Epithelial cell of prostate (primary cell): ENCODE measurements around the gene ST6GAL1.
"Not testable (repeated sequence)": the region's sequence is repeated elsewhere in the genome, so short reads cannot be mapped to it uniquely, and the experiment has no call there.

ENCODE experiments used
- DNase-seq: peaks from one replicate; pipeline ENCODE4 v3.0.0-alpha.2; 2011; ENCODE audit warnings: low read depth, low spot score
- H3K27ac ChIP-seq: fragments of 450-650 bp; 2 replicates; pipeline ENCODE4 v1.5.1; 2017; ENCODE audit warnings: mild to moderate bottlenecking

Gene ST6GAL1

DNA sequence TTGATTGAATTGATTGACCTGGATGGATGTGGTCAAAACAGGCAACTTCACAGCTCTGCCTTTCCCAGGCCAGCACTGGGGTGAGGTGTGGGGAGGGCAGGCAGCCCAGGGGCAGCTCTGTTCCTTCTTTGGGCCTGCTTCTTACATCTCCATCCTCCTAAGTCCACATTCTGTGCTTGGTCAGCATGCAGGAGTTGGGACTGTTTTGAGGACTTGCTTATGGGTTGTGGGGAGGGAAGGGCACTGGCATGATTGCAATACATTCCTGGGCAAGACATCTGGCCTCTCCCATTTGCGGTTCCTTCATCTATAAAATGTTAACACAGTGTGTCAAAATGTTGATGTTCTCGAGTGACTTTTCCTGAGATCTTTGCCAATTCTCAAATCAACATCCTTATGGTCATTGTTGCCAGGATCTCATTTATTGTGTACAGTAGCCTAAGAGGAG, 84.1 kb downstream of the ST6GAL1 start:
- no peak overlapping the region for H3K27ac ChIP-seq
- no peak for DNase-seq

DNA sequence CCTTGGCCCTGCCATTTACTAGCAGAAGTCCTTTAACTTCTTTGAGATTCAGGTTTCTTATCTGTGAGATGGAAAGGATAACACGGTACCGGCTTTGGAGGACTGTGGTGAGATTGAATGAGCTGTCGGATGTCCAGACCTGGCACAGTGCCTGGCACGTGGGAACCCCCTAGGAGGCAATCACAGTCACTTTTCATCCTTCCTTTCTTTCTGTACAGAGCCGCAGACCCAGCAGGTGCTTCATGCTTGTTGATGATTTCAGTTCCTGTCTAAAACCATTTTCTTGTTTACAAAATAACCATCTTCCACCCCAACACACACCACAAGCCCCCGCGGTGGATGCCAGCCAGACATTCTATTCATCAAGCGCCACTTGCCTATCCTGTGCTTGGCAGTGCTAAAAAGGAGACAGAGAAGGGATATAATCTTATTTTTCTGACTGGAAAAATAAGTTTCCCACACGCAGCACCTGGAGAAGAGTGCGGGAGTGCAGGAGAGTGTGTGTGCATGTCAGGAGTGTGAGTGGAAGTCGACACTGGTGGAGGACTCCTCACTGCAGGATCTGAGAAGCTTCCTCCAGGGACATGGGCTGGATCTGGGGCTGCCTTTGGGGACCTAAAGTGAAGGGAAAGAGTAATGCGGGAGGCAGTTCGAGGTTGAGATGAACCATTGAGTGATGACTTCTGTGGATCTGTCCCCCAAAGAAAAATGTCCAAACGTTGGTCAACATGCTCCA, 85.7 kb downstream of the ST6GAL1 start:
- no peak for DNase-seq
- no peak overlapping the region for H3K27ac ChIP-seq

DNA sequence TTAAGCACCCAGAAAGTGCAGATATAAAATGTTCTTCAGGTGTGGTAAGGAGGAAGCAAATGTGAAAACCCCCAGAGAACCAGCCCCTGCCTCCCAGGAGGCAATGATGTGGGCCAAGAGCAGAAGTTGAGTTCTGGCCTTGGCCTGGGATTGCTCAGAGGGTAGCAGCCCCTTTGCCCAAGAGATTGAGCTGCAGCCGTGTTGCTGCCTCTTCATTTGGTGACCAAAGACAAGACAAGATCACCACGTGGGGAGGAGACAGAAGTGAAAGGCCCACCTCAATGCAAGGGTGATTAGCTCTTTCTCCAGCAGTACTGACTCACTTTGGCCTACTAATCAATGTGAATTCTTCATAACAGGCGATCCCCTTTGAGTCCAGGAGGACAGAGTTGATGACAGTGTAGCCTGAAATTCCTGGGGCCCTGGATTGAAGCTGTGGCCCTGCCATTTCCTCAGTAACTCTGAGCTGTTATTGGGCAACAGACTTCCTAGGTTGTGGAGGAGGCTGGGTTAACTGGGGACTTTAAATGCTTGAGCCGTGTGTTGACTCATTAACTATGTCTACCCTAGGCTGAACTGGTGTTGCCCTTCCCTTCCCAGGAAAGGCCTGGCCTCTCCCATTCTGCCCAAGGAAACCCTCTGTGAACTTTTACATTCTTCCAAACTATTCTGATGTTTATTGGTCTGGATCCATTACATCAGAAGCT, 86.5 kb downstream of the ST6GAL1 start:
- peak; percentile 14 for DNase-seq
- H3K27ac ChIP-seq: peak overlapping the region; percentile 23

DNA sequence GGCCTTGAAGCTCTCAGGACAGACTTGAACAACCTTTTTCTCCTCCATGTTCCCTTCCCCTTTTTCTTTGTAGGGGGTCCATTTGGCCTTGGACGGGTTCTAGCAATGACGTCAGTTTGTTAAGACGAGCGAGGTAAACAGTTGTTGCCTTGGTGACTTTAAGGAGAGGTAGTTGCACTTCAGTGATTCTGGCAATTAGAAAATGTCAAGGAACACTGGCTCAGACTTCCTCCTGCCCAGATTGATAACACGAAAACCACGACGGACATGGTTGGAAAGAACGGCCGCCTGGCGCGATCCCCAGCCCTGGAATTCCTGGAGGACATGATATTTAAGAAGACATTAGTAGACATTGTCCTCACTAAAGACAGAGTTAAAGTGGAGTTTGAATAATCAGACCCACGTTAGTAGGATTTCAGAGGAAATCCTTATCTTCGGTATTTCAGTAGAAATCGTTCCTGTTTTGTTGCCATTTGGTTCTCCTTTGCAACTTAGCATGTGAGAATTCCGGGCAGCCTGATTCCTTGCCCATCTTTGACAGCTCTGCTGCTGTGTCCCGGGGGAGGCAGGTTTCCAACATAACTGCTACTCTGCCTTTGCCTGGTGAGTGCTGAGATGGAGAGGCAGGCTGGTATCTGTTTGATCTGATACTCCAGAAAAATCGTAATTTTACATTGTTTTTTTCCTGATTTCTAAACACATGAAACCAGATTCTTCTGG, 87.3 kb downstream of the ST6GAL1 start:
- DNase-seq: no peak
- peak overlapping the region; percentile 23 for H3K27ac ChIP-seq

DNA sequence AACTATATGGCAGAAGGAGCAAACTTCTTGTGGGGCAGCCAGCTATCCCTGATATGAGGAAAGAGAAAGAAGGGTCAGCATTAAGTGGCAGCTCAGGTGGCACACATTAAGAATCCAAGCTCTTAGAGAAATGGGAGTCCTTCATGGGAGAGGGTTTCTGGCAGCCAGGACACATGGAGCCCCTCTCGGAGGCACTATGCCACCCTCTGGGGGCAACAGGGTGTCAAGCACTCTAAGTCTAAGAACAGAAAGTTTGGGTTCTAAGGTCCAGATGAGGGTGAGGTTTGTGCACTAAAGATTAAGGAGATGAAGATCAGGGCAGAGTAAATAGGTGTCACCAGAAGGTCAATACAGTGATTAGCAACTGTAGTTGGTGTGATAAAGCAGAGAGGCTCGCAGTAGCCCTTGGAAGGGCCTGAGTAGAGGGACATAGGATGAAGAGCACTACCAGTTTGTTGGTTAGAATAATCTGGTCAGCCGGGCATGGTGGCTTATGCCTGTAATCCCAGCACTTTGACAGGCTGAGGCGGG, 89.3 kb downstream of the ST6GAL1 start:
- H3K27ac ChIP-seq: no peak overlapping the region
- DNase-seq: no peak

DNA sequence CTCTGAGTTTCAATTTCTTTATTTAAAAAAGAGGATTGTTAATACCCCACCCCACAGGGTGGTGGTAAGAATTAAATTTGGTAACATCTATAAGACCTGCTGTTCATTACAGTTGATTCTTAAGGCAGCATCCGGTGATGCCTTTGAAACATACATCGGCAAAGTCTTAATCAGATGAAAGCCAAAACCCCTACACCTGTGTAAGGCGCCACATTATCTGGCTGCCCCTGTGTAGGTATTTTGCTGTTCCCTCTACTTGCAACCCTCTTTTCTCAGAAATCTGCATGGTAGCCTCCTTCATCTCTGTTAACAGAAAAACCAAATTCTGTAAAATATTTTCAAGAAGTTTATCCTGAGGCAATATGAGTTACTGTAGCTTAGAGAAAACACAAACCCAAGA, 90.0 kb downstream of the ST6GAL1 start:
- no peak overlapping the region for H3K27ac ChIP-seq
- no peak for DNase-seq

DNA sequence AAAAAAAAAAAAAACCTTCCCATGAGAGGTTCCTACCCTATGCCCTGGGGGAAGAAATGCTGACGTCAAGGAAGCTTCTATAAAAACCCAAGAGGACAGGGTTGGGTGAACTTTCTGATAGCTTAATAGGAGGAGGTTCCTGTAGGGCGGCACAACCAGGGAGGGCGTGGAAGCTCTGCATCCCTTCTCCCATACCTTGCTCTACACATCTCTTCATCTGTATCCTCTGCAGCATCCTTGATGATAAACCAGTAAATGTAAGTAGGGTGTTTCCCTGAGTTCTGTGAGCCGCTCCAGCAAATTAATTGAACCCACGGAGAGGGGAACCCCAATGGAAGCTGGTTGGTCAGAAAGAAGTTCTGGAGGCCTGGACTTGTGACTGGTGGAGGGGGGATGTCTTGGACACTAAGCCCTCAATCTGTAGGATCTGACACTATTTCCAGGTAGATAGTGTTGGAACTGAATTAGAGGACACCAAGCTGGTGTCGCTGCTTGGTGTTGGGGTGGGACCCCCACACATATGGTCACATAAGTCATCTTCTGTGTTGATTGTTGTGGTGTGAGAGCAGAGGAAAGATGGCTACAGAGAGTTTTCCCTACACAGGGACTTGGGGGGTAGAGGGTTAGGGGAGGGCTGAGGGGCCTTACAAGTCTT, 91.5 kb downstream of the ST6GAL1 start:
- no peak overlapping the region for H3K27ac ChIP-seq
- peak; percentile 27 for DNase-seq

DNA sequence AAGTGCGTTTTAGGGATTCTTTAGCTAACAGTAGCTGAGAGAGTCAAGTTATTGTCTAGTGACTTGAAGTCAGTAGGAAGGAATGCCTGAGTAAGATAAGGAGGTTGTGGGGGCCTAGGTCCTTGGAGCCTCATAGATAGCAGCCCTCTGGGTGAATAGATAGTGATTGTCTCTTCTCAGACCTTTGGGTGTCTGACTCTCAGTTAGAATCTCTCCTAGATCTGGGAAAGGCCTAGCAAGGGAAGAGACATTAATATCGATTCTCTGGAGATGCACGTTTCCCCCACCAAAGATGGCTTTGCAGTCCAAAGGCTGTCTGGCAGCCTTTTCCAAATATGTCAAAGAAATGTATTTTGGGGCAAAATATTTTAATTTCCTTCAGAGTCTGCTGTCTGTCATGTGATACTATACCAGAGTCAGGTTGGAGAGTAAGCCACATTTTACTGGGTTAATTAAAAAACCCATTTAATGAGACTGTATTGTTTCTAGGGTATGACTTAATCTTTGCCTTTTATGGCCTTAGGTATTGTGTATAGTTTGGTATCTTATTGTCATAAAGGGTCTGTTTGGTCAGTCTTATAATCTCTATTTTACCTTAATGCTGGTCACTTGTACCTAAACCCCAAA, 92.2 kb downstream of the ST6GAL1 start:
- H3K27ac ChIP-seq: no peak overlapping the region
- DNase-seq: no peak

DNA sequence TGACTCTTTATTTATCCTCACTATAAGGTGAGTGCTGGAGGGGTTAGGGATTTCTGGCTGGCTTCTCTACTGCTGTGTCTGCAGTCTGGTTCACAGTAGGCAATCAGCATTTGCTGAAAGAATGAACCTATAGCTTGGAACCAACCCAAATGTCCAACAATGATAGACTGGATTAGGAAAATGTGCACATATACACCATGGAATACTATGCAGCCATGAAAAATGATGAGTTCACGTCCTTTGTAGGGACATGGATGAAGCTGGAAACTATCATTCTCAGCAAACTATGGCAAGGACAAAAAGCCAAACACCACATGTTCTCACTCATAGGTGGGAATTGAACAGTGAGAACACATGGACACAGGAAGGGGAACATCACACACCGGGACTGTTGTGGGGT, 93.0 kb downstream of the ST6GAL1 start:
- not testable (repeated sequence) for H3K27ac ChIP-seq, DNase-seq

DNA sequence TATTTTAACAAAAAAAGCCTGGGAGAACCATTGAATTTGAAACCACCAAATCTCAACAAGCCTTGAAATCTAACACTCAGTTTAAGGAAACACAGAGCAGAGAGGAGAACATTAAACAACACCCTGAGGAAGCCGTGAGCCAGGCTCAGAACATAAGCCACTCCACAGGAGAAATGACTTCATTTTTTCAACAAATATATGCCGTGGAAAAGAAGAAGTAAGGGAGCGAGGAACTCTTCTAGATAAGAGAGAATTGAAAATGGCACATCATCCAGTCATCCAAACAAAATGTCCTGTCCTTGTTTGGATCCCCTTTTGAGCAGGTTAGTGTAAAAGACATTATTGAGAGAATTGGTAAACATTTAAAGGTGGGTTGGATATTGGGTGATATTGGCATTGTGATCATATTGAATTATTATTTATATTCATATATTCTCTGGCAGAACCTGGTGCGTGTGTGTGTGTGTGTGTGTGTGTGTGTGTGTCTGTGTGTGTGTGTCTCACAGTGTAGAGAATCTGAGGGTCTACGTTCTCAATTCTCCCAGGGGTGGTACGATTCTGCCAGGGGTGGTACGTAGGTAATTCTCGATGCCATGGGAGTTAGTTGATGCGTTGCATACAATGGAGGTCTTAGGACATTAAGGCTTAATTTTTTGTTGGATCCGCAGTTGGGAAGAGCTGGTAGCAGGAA, 94.4 kb downstream of the ST6GAL1 start:
- no peak for DNase-seq
- no peak overlapping the region for H3K27ac ChIP-seq

DNA sequence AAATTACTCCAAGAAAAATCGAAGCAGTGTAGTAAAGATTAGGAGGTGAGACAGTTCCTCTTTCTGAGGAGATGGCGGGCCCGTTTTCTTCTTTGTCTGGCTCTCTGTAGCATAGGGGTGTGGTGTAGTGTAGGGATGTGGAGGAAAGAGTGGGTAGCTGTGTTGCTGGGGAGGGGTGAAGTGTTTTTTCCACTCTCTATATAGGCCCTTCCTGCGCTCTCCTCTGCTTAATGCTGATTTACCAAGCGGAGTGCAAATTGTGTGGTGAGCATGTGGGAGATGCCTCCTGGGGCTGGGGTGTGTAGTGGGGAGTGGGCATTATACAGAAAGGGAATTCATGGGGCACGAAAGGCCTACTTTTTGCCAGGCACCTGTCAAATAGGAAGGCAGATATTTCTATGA, 94.9 kb downstream of the ST6GAL1 start:
- no peak overlapping the region for H3K27ac ChIP-seq
- DNase-seq: no peak

DNA sequence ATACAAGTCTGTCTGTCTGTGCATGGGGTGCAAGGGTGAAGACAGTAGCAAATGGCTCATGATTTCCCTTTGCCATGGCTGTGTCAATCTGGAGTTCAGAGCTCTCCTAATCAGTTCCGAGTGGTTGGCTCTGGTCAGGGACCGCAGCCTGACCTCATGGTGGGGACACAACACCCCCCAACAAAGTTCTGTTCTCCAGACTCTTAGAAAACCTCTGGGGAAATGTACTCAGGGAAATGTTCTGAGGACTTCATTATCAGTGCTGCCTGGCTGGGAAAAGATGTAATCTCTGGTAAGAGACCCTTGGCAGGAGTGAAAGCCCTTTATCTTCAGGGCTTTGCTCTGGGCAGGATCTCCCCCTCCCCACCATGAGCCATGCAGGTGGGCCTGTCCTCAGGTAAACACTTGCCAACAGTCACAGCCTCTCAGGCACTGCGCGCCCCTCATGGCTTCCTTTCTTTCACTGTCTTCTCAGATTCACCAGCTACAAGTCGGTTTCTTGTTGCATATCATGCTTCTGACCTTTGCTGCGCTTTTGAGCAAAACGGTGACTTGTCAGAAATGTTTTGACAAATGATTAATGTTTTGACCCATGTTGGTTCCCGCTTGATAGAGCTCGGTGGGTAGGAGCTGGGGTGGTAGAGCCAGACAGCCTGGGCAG, 95.5 kb downstream of the ST6GAL1 start:
- H3K27ac ChIP-seq: no peak overlapping the region
- no peak for DNase-seq

DNA sequence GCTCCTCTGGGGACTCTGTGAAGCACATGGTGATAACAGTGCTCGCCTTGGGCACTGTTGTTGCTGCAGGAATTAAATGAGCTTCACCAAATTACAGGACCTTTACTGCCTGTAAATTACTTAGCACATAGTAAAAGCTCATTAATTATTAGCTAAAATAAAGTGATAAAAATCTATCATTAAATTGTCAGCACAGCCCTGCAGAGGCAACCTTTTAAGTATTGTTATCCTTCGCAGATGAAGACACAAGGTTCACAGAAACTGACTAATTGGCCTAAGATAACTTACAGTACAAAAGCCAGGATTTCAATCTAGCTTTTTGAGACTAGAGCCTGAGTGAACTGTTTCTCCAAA, 96.0 kb downstream of the ST6GAL1 start:
- no peak for DNase-seq
- H3K27ac ChIP-seq: no peak overlapping the region

DNA sequence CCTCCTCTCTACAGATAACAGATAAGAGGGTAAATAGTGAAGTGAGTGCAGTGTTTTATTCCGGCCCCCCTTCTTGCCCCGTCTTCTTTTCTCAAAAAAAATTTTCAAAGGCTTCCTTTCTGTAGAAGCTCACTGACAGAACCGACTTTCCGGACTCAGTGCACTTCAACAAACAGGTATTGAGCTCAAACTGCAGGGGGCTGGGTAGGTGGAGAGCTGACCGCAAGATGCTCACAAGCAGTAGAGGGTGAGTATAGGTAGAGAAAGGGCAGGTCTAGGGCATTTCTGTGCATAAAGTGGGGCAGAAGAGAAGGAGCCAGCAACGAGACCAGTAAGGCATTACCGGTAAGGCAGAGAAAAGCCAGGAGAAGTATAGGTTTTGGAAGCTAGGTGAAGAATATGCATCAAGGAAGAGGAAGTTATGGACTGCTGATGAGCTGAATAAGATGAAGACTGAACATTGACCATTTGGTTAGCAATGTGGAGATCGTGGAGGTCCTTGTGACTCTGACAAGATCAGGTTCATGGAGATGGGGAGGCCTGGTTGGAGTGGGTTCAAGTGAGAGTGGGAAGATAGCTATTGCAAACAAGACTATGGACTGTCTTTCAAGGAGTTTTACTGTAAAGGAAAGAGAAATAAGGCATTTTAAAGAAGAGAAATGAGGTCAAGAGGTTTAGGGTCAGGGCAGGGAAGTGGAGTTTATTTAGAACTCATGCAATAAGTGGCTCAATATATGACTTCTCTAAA, 97.4 kb downstream of the ST6GAL1 start:
- no peak overlapping the region for H3K27ac ChIP-seq
- no peak for DNase-seq

DNA sequence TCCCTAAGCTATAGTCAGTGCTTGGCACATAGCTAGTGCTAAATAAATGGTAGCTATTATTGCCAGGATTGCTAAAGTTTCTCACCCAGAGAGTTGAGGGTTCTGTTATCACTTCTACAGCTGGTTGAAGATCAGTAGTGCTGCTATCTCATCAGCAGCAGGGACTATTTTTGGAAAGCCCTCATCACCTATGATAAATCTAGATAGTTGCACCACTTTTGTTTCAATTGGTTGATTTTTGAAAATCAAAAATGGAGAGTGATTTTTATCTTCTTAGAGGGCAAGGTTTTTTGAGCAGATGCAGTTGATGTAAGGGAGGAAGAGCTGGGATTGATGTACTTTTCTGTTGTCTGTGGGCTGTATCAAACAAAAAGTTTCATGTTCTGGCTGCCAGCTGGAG, 101.6 kb downstream of the ST6GAL1 start:
- DNase-seq: no peak
- no peak overlapping the region for H3K27ac ChIP-seq

DNA sequence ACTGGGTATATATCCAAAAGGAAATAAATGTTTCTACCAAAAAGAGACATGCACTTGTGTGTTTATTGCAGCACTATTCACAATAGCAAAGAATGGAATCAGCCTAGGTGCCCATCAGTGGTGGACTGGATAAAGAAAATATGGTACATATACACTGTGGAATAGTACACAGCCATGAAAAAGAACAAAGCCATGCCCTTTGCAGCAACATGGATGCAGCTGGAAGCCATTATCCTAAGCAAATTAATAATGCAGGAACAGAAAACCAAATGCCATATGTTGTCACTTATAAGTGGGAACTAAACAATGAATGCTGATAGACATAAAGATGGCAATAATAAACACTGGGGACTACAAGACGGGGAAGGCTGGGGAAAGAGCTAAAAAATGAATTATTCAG, 106.1 kb downstream of the ST6GAL1 start:
- DNase-seq: no peak
- no peak overlapping the region for H3K27ac ChIP-seq

DNA sequence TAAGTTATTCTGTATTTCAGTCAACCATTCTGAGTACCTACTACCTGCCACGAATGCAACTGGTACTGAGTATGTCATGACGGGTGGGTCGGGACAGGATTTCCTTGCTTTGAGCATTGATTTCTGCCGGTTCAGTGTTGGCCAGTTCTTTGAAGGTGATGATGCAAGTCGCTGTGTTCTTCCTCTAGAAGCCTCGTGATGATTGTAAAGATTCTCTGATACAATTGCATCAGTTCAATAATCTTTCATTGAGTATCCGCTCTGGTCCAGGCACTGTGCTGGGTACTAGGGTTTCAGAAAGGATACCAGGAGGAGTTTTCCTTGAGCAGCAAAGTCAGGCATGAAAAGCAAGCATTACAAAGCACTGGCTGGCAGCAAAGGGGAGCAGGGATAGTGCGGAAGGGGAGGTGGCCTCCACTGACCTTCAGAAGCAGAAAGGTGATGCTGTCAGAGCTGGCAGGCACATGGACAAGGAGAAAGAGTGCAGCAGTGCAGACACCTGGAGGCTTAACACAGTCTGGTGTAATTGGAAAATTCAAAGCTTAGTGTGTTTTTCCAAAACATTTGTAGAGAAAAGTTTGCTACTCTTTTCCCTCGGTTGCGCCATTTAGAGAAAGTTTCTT, 108.9 kb downstream of the ST6GAL1 start:
- DNase-seq: no peak
- no peak overlapping the region for H3K27ac ChIP-seq
